Heart left ventricle (tissue), 13 donors: ENCODE results near the gene PPP1R15A.
"Not testable (repeated sequence)": the region's sequence is repeated elsewhere in the genome, so short reads cannot be mapped to it uniquely, and the experiment has no call there.

Experiments used
- POLR2A ChIP-seq, 2 donors: fragments of 450-650 bp; IDR thresholded peaks; one replicate each; pipeline ENCODE4 v1.6.1; 2017; ENCODE audit warnings: antibody characterized with exemption in 2 of 2, mild to moderate bottlenecking in 2 of 2, moderate library complexity in 2 of 2
- TF ChIP-seq, protein P1 (sequence below), 12 donors: fragments of 200-600 bp; sonication (generic) in 4 of 12; IDR thresholded peaks; one replicate each; pipeline versions ENCODE4 v1.5.0 to v1.8.0; 2018 to 2022; ENCODE audit warnings: antibody characterized with exemption in 12 of 12, mild to moderate bottlenecking in 5 of 12
- donor health status: ischemic (EF 13 %, LVEDD 7.1; RV severe dilation, severe dysfunction).
- donor health status: DM: no; HTN: yes; CAD: no.
- donor health status: DM: no; HTN: no; CAD: no.
- donor health status: ischemic (EF 25% LVEDD 6.9; RV normal size, moderate dysfunction).
- donor health status: ischemic (EF 25% LVEDD 5.7; RV mildly dilated, moderate dysfunction).
- donor health status: ischemic (EF 35%, LVEDD 5.7; RV mildly dilated, moderate dysfunction).
- donor health status: nonischemic (EF 11% LVEDD 7.7; RV severe dilation, severe dysfunction).
- donor health status: DM: yes; HTN: yes; CAD: no.
- donor health status: PGD.
- donor health status: ischemic (EF 29% LVEDD 5.4; RV normal size, mild dysfunction).
- donor health status: nonischemic (EF 23%, LVEDD 6.1; RV moderate dilation, normal function).

DNA sequence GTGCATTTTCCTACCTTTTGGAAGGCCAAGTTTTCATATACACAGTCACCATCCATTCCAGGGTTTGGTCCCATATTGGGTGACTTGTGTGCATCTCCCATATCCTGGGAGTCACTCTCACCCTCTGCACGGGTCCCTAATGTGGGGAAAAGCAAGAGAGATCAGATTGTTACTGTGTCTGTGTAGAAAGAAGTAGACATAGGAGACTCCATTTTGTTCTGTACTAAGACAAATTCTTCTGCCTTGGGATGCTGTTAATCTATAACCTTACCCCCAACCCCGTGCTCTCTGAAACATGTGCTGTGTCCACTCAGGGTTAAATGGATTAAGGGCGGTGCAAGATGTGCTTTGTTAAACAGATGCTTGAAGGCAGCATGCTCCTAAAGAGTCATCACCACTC, 17.3 kb downstream of the PPP1R15A start:
- TF ChIP-seq, protein P1, sequence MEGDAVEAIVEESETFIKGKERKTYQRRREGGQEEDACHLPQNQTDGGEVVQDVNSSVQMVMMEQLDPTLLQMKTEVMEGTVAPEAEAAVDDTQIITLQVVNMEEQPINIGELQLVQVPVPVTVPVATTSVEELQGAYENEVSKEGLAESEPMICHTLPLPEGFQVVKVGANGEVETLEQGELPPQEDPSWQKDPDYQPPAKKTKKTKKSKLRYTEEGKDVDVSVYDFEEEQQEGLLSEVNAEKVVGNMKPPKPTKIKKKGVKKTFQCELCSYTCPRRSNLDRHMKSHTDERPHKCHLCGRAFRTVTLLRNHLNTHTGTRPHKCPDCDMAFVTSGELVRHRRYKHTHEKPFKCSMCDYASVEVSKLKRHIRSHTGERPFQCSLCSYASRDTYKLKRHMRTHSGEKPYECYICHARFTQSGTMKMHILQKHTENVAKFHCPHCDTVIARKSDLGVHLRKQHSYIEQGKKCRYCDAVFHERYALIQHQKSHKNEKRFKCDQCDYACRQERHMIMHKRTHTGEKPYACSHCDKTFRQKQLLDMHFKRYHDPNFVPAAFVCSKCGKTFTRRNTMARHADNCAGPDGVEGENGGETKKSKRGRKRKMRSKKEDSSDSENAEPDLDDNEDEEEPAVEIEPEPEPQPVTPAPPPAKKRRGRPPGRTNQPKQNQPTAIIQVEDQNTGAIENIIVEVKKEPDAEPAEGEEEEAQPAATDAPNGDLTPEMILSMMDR (IDR thresholded peaks at IDR 0.05): not testable (repeated sequence)
- TF ChIP-seq POLR2A (IDR thresholded peaks at IDR 0.05): not testable (repeated sequence)
